Kidney glomerular epithelial cell (primary cell): ENCODE results near the gene STARD13.
"Not testable (repeated sequence)": the region's sequence is repeated elsewhere in the genome, so short reads cannot be mapped to it uniquely, and the experiment has no call there.

Experiments used
- DNase-seq: peaks from one replicate; lab custom pipeline; 2025; lab: John Stamatoyannopoulos, UW

The STARD13 gene

GRCh38 chr13:33256148-33256840 lies 29.3 kb downstream of the STARD13 start:
- DNase-seq = no peak

GRCh38 chr13:33252135-33252534 lies 33.4 kb downstream of the STARD13 start:
- no peak for DNase-seq

- peak; percentile 90 for DNase-seq
Measured at GRCh38 chr13:33251131-33251661, 34.4 kb downstream of the STARD13 start.

GRCh38 chr13:33250609-33251008 lies 34.9 kb downstream of the STARD13 start:
- DNase-seq = no peak

- no peak for DNase-seq
Measured at GRCh38 chr13:33249894-33250293, 35.7 kb downstream of the STARD13 start.

GRCh38 chr13:33249066-33249465 lies 36.5 kb downstream of the STARD13 start:
- DNase-seq = no peak

- DNase-seq = no peak
Measured at GRCh38 chr13:33245505-33246158, 39.9 kb downstream of the STARD13 start.

- no peak for DNase-seq
Measured at GRCh38 chr13:33244907-33245287, 40.7 kb downstream of the STARD13 start.

- DNase-seq = no peak
Measured at GRCh38 chr13:33244210-33244906, 41.2 kb downstream of the STARD13 start.

- no peak for DNase-seq
Measured at GRCh38 chr13:33242984-33243617, 42.5 kb downstream of the STARD13 start.

- DNase-seq = not testable (repeated sequence)
Measured at GRCh38 chr13:33242372-33242771, 43.2 kb downstream of the STARD13 start.

GRCh38 chr13:33236021-33236420 lies 49.5 kb downstream of the STARD13 start:
- DNase-seq = peak; percentile 47

GRCh38 chr13:33235564-33235963 lies 50.0 kb downstream of the STARD13 start:
- no peak for DNase-seq

GRCh38 chr13:33235078-33235477 lies 50.5 kb downstream of the STARD13 start:
- no peak for DNase-seq

GRCh38 chr13:33233547-33233946 lies 52.0 kb downstream of the STARD13 start:
- no peak for DNase-seq

GRCh38 chr13:33232883-33233282 lies 52.7 kb downstream of the STARD13 start:
- DNase-seq = no peak

GRCh38 chr13:33231339-33231738 lies 54.2 kb downstream of the STARD13 start:
- no peak for DNase-seq

- no peak for DNase-seq
Measured at GRCh38 chr13:33230178-33230881, 55.2 kb downstream of the STARD13 start.

GRCh38 chr13:33229446-33230177 lies 55.9 kb downstream of the STARD13 start:
- DNase-seq = no peak

- peak; percentile 53 for DNase-seq
Measured at GRCh38 chr13:33228648-33229445, 56.7 kb downstream of the STARD13 start.
